ENCODE measurements around the gene PDE7B. TPM values are rescaled to one million over a fixed set of nuclear protein-coding genes. Genes with fewer than 3 reads are reported as not detected.

Gene PDE7B
- total and polyA plus RNA-seq, 4 experiments from 2014 or later: 0.06 to 0.94 (median 0.28) TPM

- Mint-ChIP-seq H3K4me1 (peaks cover 2 to 5% (median 4%) of the 10 kb centered on the region in 4 donors), H3K27ac (peak overlapping the region in 1 of 7 donors; percentile 4), H3K9me3 (no peaks in the 10 kb centered on the region), H3K4me3 (no peak overlapping the region), H3K27me3 (no peaks in the 10 kb centered on the region), H3K36me3 (no peaks in the 10 kb centered on the region)
- intact Hi-C loops (cut with micrococcal nuclease): loop anchor here (5.0 kb wide), 1 partner anchor 165 kb away; no protein-coding TSS in a partner anchor
- CTCF ChIA-PET (ENCODE audit: partially characterized antibody): interaction anchor here (1.2 to 4.8 kb wide), 5 partner anchors 231 to 401 kb away, joined by 4 to 83 read pairs (median 4); no protein-coding TSS in a partner anchor
- POLR2A ChIA-PET (ENCODE audit: partially characterized antibody): no interaction called here
- H3K4me3 ChIP-seq (ENCODE audit: low read length in 2 of 2): no peak overlapping the region
- DNase-seq: no peak
- no peaks in the 10 kb centered on the region for H3K36me3 ChIP-seq (ENCODE audit: insufficient read depth, low read length)
- no peak overlapping the region for H3K27ac ChIP-seq (ENCODE audit: low read depth, low read length)
- H3K9me3 ChIP-seq (ENCODE audit: control insufficient read depth in 1 of 2, low read length in 2 of 2): no peaks in the 10 kb centered on the region
- H3K27me3 ChIP-seq (ENCODE audit: insufficient read depth, low read length): no peaks in the 10 kb centered on the region
- no peaks in the 10 kb centered on the region for H3K4me1 ChIP-seq (ENCODE audit: insufficient read depth, low read length)
Observed at GRCh38 chr6:135906972-135907465, 55.5 kb downstream of the PDE7B start.

- Histone ChIP-seq H3K4me3 (ENCODE audit: low read length in 2 of 2) (no peak overlapping the region), H3K27me3 (ENCODE audit: insufficient read depth, low read length) (no peaks in the 10 kb centered on the region), H3K36me3 (ENCODE audit: insufficient read depth, low read length) (no peaks in the 10 kb centered on the region), H3K27ac (ENCODE audit: low read depth, low read length) (no peak overlapping the region), H3K9me3 (ENCODE audit: control insufficient read depth in 1 of 2, low read length in 2 of 2) (no peaks in the 10 kb centered on the region), H3K4me1 (ENCODE audit: insufficient read depth, low read length) (no peaks in the 10 kb centered on the region)
- ChIA-PET CTCF (ENCODE audit: partially characterized antibody) (interaction anchor here (0.5 to 4.8 kb wide), 72 partner anchors 8 to 463 kb away, joined by 3 to 83 read pairs (median 4); partner anchors contain the start of gene PDE7B), POLR2A (ENCODE audit: partially characterized antibody) (interaction anchor here (0.6 to 2.0 kb wide), 3 partner anchors 29 to 374 kb away, joined by 3 to 5 read pairs (median 3); no protein-coding TSS in a partner anchor)
- Mint-ChIP-seq H3K9me3 (no peaks in the 10 kb centered on the region), H3K4me1 (peaks cover 2 to 5% (median 4%) of the 10 kb centered on the region in 4 donors), H3K36me3 (no peaks in the 10 kb centered on the region), H3K27ac (no peak overlapping the region), H3K27me3 (no peaks in the 10 kb centered on the region), H3K4me3 (no peak overlapping the region)
- intact Hi-C loops (cut with micrococcal nuclease): loop anchor here (1.0 to 5.0 kb wide), 8 partner anchors 30 to 459 kb away; no protein-coding TSS in a partner anchor
- peak; percentile 57 to 73 (median 71) for DNase-seq
Observed at GRCh38 chr6:135909737-135910387, 58.4 kb downstream of the PDE7B start.

- Mint-ChIP-seq H3K9me3 (no peaks in the 10 kb centered on the region), H3K36me3 (no peaks in the 10 kb centered on the region), H3K27ac (no peak overlapping the region), H3K4me1 (peaks cover 2 to 5% (median 4%) of the 10 kb centered on the region in 4 donors), H3K4me3 (no peak overlapping the region), H3K27me3 (no peaks in the 10 kb centered on the region)
- Histone ChIP-seq H3K4me3 (ENCODE audit: low read length in 2 of 2) (no peak overlapping the region), H3K9me3 (ENCODE audit: control insufficient read depth in 1 of 2, low read length in 2 of 2) (no peaks in the 10 kb centered on the region), H3K4me1 (ENCODE audit: insufficient read depth, low read length) (no peaks in the 10 kb centered on the region), H3K27ac (ENCODE audit: low read depth, low read length) (no peak overlapping the region), H3K36me3 (ENCODE audit: insufficient read depth, low read length) (no peaks in the 10 kb centered on the region), H3K27me3 (ENCODE audit: insufficient read depth, low read length) (no peaks in the 10 kb centered on the region)
- intact Hi-C loops (cut with micrococcal nuclease): loop anchor here (5.0 kb wide), 1 partner anchor 49 kb away; no protein-coding TSS in a partner anchor
- ChIA-PET CTCF (ENCODE audit: partially characterized antibody) (interaction anchor here (0.8 to 3.1 kb wide), 12 partner anchors 10 to 461 kb away, joined by 3 to 19 read pairs (median 4); no protein-coding TSS in a partner anchor), POLR2A (ENCODE audit: partially characterized antibody) (no interaction called here)
- no peak for DNase-seq
Observed at GRCh38 chr6:135910790-135911618, 59.5 kb downstream of the PDE7B start.

- H3K36me3 ChIP-seq (ENCODE audit: insufficient read depth, low read length): no peaks in the 10 kb centered on the region
- H3K9me3 ChIP-seq (ENCODE audit: control insufficient read depth in 1 of 2, low read length in 2 of 2): no peaks in the 10 kb centered on the region
- DNase-seq: no peak
- intact Hi-C loops (cut with micrococcal nuclease): loop anchor here (5.0 kb wide), 1 partner anchor 51 kb away; no protein-coding TSS in a partner anchor
- peaks cover 2 to 5% (median 4%) of the 10 kb centered on the region in 4 donors for H3K4me1 Mint-ChIP-seq
- H3K4me3 Mint-ChIP-seq: no peak overlapping the region
- no peaks in the 10 kb centered on the region for H3K36me3 Mint-ChIP-seq
- no peaks in the 10 kb centered on the region for H3K27me3 ChIP-seq (ENCODE audit: insufficient read depth, low read length)
- H3K27ac Mint-ChIP-seq: no peak overlapping the region
- ChIA-PET POLR2A (ENCODE audit: partially characterized antibody) (no interaction called here), CTCF (ENCODE audit: partially characterized antibody) (interaction anchor here (0.9 to 3.1 kb wide), 4 partner anchors 113 to 378 kb away, joined by 3 to 19 read pairs (median 7); no protein-coding TSS in a partner anchor)
- no peaks in the 10 kb centered on the region for H3K9me3 Mint-ChIP-seq
- no peak overlapping the region for H3K27ac ChIP-seq (ENCODE audit: low read depth, low read length)
- H3K27me3 Mint-ChIP-seq: no peaks in the 10 kb centered on the region
- no peak overlapping the region for H3K4me3 ChIP-seq (ENCODE audit: low read length in 2 of 2)
- no peaks in the 10 kb centered on the region for H3K4me1 ChIP-seq (ENCODE audit: insufficient read depth, low read length)
Observed at GRCh38 chr6:135913785-135914184, 62.3 kb downstream of the PDE7B start.

GRCh38 chr6:135919026-135919425 is 67.5 kb downstream of the PDE7B start:
- intact Hi-C loops (cut with micrococcal nuclease): no loop called here

GRCh38 chr6:135920689-135921088 is 69.2 kb downstream of the PDE7B start:
- H3K4me3 Mint-ChIP-seq: no peak overlapping the region
- no peak overlapping the region for H3K4me3 ChIP-seq (ENCODE audit: low read length in 2 of 2)
- no peaks in the 10 kb centered on the region for H3K36me3 Mint-ChIP-seq

More at GRCh38 chr6:135919026-135919425, 67.5 kb downstream of the PDE7B start:
- Histone ChIP-seq H3K4me3 (ENCODE audit: low read length in 2 of 2) (no peak overlapping the region), H3K9me3 (ENCODE audit: control insufficient read depth in 1 of 2, low read length in 2 of 2) (no peaks in the 10 kb centered on the region), H3K36me3 (ENCODE audit: insufficient read depth, low read length) (no peaks in the 10 kb centered on the region), H3K4me1 (ENCODE audit: insufficient read depth, low read length) (no peaks in the 10 kb centered on the region), H3K27me3 (ENCODE audit: insufficient read depth, low read length) (no peaks in the 10 kb centered on the region), H3K27ac (ENCODE audit: low read depth, low read length) (no peak overlapping the region)
- H3K27me3 Mint-ChIP-seq: peaks cover 4 to 6% of the 10 kb centered on the region in 2 donors
- no peaks in the 10 kb centered on the region for H3K4me1 Mint-ChIP-seq
- CTCF ChIA-PET (ENCODE audit: partially characterized antibody): interaction anchor here (2.9 kb wide), 1 partner anchor 9 kb away, joined by 12 read pairs; no protein-coding TSS in a partner anchor
- H3K36me3 Mint-ChIP-seq: no peaks in the 10 kb centered on the region
- no peak for DNase-seq
- POLR2A ChIA-PET (ENCODE audit: partially characterized antibody): no interaction called here
- H3K27ac Mint-ChIP-seq: no peak overlapping the region
- no peaks in the 10 kb centered on the region for H3K9me3 Mint-ChIP-seq
- H3K4me3 Mint-ChIP-seq: no peak overlapping the region

More at GRCh38 chr6:135920689-135921088, 69.2 kb downstream of the PDE7B start:
- Histone ChIP-seq H3K27me3 (ENCODE audit: insufficient read depth, low read length) (no peaks in the 10 kb centered on the region), H3K27ac (ENCODE audit: low read depth, low read length) (no peak overlapping the region), H3K4me1 (ENCODE audit: insufficient read depth, low read length) (no peaks in the 10 kb centered on the region), H3K36me3 (ENCODE audit: insufficient read depth, low read length) (no peaks in the 10 kb centered on the region), H3K9me3 (ENCODE audit: control insufficient read depth in 1 of 2, low read length in 2 of 2) (no peaks in the 10 kb centered on the region)
- peaks cover 4 to 6% of the 10 kb centered on the region in 2 donors for H3K27me3 Mint-ChIP-seq
- no peaks in the 10 kb centered on the region for H3K9me3 Mint-ChIP-seq
- no peak for DNase-seq
- no peak overlapping the region for H3K27ac Mint-ChIP-seq
- ChIA-PET POLR2A (ENCODE audit: partially characterized antibody) (no interaction called here), CTCF (ENCODE audit: partially characterized antibody) (interaction anchor here (1.3 to 2.9 kb wide), 2 partner anchors 11 to 245 kb away, joined by 3 to 12 read pairs; no protein-coding TSS in a partner anchor)
- intact Hi-C loops (cut with micrococcal nuclease): no loop called here
- H3K4me1 Mint-ChIP-seq: no peaks in the 10 kb centered on the region
